SK-N-SH (cell line): ENCODE measurements around the gene QRICH2.

ENCODE experiments used
- EP300 ChIP-seq, 2 experiments: IDR thresholded peaks; 2 replicates each; pipeline versions ENCODE4 v1.4.0 to v1.6.1; 2012; ENCODE audit warnings: borderline replicate concordance in 1 of 2, low read depth in 1 of 2, low read length in 1 of 2
- NFIC ChIP-seq: IDR thresholded peaks from 2 replicates; pipeline ENCODE4 v1.4.0; 2012; ENCODE audit warnings: borderline replicate concordance
- NRF1 ChIP-seq: IDR thresholded peaks from 2 replicates; pipeline ENCODE4 v1.6.1; 2012; ENCODE audit warnings: low read depth, mild to moderate bottlenecking, low read length
- POLR2AphosphoS5 ChIP-seq: IDR thresholded peaks from 2 replicates; pipeline ENCODE4 v1.6.1; 2012; ENCODE audit warnings: low read depth, low read length
- RCOR1 ChIP-seq: fragments of 150-350 bp; IDR thresholded peaks from 2 replicates; pipeline ENCODE4 v1.6.1; 2017; ENCODE audit warnings: antibody characterized with exemption, low read length
- REST ChIP-seq: IDR thresholded peaks from 2 replicates; pipeline ENCODE4 v1.6.1; 2012; ENCODE audit warnings: mild to moderate bottlenecking, low read depth, low read length, moderate library complexity
- RFX5 ChIP-seq: IDR thresholded peaks from 2 replicates; pipeline ENCODE4 v1.6.1; 2012; ENCODE audit warnings: mild to moderate bottlenecking, improper control_type of control experiment, low read length
- TF ChIP-seq, protein P1 (sequence below): fragments of 200-600 bp; sonication (generic); IDR thresholded peaks from 2 replicates; pipeline ENCODE4 v1.6.1; 2017; ENCODE audit warnings: antibody characterized with exemption, mild to moderate bottlenecking, moderate library complexity

- TF ChIP-seq RCOR1: no peak
- TF ChIP-seq, protein P1, sequence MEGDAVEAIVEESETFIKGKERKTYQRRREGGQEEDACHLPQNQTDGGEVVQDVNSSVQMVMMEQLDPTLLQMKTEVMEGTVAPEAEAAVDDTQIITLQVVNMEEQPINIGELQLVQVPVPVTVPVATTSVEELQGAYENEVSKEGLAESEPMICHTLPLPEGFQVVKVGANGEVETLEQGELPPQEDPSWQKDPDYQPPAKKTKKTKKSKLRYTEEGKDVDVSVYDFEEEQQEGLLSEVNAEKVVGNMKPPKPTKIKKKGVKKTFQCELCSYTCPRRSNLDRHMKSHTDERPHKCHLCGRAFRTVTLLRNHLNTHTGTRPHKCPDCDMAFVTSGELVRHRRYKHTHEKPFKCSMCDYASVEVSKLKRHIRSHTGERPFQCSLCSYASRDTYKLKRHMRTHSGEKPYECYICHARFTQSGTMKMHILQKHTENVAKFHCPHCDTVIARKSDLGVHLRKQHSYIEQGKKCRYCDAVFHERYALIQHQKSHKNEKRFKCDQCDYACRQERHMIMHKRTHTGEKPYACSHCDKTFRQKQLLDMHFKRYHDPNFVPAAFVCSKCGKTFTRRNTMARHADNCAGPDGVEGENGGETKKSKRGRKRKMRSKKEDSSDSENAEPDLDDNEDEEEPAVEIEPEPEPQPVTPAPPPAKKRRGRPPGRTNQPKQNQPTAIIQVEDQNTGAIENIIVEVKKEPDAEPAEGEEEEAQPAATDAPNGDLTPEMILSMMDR: no peak
- no peak for TF ChIP-seq POLR2AphosphoS5
- TF ChIP-seq NFIC: no peak
- no peak for TF ChIP-seq REST
- no peak for TF ChIP-seq EP300 (IDR thresholded peaks at IDR 0.05; ENCODE audit: borderline replicate concordance in 1 of 2, low read depth in 1 of 2, low read length in 1 of 2)
- no peak for TF ChIP-seq RFX5
- no peak for TF ChIP-seq NRF1
Measured at GRCh38 chr17:76341301-76341700, 33.2 kb upstream of the QRICH2 start.
